SIG-M5 treated with dmso at 0.1 percent for 504 hours (cell line): ENCODE results near the gene UQCR10.
A peak's percentile ranks its signal among the peaks of the same experiment; 100 is the strongest.

Experiments used
- DNase-seq: peaks from one replicate; lab custom pipeline; 2025; ENCODE audit not compliant: unreplicated experiment; lab: John Stamatoyannopoulos, UW

The UQCR10 gene

DNA sequence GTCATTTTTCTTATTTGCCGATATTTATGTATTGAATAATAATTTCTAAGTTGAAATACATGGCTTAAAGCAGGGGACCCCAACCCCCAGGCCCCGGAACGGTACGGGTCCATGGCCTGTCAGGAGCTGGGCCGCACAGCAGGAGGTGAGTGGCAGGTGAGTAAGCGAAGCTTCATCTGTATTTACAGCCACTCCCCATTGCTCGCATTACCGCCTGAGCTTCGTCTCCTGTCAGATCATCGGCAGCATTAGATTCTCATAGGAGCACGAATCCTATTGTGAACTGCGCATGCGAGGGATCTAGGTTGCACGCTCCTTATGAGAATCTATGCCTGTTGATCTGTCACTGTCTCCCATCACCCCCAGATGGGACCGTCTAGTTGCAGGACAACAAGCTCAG is 4.9 kb upstream of the UQCR10 start:
- DNase-seq = no peak

DNA sequence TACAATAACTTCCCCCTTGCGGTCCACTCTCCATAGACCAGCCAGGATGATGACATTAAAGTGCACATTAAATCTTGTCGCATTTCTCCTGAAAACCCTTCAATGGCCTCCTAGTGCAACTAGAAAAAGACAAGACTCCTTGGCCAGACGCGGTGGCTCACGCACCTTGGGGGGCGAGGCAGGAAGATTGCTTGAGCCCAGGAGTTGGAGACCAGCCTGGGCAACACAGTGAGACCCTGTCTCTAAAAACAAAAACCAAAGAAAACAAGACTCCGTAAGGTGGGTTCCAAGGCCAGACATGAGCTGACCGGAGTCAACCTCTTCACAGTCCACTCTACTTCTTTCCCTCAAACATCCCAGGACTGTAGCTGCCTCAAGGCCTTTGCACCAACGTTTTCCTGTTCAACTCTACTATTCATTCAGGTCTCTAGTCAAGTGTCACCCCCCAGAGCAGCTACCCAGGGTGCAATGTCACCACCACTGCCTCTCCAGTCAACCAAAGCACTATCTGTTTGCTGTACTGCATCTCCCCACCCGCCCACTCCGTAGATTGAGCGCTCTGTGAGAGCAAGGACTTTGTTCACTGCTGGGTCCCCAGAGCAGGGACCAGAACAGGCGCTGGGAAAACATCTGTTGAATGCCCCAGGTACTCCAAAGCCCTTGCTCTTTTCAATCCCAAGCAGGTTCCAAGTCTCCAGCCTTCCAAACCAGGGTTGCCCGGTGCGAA is 1.1 kb upstream of the UQCR10 start:
- no peak for DNase-seq

- DNase-seq = peak; percentile 97
Observed at GRCh38 chr22:29766632-29767170, 468 bp upstream of the UQCR10 start, which contains the start of gene ZMAT5. ZMAT5 (minus strand) TSS chr22:29767007; CDS start chr22:29748544, 18,463 bp downstream.

DNA sequence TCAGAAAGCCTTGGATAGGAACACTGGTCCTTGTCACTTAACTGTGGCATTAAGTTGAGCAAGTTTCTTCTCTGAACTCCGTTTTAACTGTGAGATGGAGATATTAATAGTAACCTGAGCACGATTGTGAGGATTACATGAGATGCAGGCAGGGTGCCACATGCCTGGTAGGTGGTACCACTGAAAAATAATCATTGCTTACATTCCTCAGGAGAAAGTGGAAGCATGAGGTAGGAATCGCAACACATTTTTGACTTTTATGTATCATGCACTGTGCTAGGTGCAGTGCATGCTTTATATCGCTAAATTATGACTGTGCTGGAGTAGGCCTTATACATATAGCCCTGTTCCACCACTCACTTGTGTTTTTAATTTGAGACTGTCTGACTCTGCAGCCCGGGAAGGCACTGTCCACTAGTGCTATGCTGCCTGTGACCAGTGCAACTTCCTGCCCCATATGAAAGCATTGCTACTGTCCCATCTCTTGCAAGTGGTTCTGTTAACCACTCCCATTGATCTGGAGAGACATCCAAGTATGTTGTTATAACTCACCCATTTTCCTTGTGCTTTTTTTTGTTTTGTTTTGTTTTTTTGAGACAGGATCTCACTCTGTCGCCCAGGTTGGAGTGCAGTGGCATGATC is 1.0 kb downstream of the UQCR10 start:
- no peak for DNase-seq

- no peak for DNase-seq
Observed at GRCh38 chr22:29769723-29770321, 2.7 kb downstream of the UQCR10 start.

DNA sequence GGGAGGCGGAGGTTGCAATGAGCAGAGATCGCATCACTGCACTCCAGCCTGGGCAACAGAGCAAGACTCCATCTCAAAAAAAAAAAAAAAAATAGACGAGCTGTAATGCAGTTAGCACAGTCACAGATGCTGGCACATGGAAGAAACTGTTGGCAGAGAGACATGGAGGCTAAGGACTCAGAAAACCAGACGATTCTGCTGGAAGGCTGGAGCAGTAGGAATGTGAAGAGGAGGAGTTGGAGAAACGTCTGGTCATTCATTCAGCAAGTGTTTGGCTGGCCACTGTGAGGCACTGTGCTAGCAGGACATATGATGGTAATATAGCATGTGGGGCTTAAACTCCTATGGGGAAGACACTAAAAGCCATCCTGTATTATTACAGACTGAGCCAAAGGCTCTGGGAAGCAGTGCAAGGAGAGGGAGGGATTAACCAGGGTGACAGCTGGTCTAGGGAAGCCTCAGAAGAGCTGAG is 5.0 kb downstream of the UQCR10 start:
- peak; percentile 11 for DNase-seq

- DNase-seq = no peak
Observed at GRCh38 chr22:29773233-29773632, 6.1 kb downstream of the UQCR10 start.

GRCh38 chr22:29780220-29780619 is 13.1 kb downstream of the UQCR10 start:
- DNase-seq = no peak

DNA sequence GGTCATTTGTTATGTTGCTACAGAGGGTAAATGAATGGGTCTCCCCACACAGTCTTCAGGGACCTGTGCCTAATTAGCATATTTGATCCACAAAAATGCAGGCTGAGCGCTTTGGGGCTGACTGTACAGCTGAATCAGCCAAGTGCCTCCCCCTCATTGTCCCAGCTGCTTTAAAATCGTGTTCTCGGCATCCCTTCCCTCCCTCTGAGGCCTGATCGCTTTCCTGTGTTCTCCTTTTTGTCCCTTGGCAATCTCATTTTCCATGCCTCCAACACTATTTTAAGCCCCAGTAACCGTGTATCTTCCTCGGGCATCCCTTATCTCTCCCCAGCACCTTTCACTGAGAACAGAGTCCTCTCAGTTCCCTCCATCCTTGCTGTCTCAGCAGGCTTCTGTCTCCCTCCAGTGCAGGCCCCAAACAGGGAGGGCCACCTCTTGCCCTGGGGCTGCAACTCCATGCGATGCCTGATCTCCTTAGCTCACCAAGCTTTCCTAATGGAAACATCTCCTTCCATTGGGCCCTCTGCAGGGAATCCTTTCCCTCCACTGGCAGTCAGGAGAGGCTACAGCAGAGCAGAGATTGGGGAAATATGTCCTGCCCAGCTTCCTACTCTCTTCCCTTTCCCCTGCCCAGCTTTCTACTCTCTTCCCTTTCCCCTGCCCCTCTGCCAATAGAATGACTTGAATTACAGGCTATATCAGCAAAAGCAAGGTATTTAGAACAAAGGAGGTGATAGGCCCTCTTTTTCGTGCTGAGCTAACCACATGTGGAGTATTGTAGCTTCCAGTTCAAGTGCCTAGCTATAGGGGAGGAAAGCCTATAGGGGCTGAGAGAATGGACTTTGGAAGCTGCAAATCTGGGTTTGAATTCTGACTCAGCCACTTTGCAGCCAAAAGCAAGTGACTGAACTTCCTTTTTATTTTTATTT is 13.8 kb downstream of the UQCR10 start:
- DNase-seq = no peak

- no peak for DNase-seq
Observed at GRCh38 chr22:29782061-29782845, 15.1 kb downstream of the UQCR10 start.

DNA sequence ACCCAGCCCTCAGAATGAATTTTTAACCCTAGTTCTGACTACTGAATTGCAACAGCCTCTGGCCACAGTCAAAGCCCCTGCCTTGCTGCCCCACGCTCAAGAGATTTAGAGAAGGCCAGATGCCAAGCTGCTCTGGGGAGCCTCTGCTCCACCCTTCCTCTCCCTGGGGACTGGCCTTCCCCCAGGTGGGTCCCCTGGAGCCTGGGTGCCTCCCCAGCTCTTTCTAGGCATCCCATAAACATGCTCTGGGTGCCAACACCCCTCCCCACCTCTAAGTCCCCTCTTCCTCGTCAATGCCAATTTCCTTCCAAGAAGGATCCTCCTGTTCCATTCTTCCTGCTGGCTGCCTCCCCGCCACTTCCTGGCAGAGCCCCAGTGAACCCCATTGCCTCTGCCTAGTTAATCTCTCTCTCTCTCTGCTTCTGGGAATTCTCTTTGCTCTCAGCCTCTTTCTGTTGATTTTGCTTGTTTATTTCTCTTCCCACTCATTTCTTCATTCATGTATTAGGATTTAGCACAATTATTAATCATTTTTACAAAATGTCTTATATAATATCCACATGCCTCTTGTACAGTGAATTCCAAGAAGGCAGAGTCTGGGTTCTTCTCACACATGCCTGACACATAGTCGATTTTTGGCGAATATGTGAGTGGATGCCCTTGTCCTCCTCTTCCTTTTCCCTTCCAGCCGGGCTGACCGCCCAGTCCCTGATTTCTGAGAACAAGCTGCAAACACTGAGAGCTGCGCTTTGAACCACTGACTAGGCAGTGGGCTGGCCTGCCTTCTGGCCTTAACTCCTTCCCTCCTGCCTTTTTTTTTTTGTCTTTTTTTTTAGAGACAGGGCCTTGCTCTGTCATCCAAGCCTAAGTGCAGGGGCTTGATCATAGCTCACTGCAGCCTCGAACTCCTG is 17.5 kb downstream of the UQCR10 start:
- no peak for DNase-seq

DNA sequence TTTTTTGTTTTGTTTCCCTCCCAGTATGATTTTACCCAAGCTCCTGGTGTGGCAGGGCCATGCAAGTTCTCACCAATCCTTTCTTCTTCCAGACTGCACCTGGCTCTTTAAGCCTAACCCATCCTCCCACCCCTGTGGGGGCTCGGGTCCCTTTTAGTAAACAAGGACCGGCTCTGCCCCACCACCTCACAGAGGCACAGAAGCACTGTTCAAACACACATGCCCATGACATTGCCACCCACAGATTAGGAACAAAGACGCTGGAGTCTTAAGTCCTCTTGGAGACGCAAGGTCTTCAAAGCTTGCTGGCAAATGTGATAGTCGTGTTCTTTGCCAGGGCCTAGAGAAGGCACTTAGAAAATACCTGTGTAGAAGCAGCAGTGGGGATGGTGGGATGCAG is 18.9 kb downstream of the UQCR10 start:
- DNase-seq = no peak

DNA sequence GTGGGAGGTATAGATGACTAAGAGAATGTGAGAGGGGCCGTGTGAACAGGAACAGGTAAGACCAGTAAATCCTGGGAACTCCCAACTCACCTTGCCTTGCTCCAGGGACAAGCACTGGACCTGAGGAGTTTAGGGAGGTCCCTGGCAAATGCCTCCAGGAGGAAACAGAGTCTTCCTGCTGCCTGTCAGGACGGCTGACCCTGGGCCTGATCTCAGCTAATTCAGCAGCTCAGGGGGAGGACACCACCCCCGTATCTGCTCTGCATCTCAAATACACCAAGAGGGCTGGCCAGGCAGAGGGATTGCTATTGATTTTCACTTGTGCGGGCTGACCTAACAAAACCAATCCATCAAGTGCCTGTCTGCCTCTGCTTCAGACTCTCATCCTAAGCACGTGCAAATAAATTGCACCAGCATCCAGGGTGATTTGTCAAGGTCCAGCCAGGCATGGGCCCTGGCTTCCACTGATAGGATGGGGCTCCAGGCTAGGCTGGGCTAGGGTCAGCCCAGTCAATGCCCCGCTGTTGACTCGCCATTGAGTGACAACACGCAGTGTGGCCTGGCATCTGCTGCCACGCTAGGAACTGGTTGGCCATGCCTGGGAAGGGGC is 20.3 kb downstream of the UQCR10 start:
- no peak for DNase-seq

GRCh38 chr22:29788339-29789279 is 21.4 kb downstream of the UQCR10 start:
- no peak for DNase-seq

GRCh38 chr22:29790061-29790460 is 22.9 kb downstream of the UQCR10 start:
- DNase-seq = no peak

GRCh38 chr22:29793396-29793795 is 26.2 kb downstream of the UQCR10 start:
- no peak for DNase-seq

DNA sequence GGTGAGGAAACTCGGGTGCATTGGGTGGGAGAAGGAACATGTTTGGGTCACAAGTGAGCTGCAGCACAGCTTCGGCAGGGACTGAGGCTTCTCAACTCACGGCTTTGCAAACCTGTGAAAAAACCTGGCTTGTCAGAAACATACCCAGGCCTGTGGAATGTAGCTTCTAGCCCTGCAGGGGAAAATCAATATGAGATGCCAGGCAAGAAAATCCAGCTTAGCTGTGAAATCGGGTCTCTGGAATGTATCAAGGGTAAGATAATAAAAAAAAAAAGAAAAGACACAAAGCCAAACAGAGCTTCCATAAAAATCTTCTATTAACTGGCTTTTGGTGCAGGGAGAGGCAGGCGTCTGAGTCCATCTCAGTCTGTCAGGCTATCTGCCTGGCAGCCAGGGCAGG is 28.5 kb downstream of the UQCR10 start:
- DNase-seq = peak; percentile 3
